ENCODE measurements around the gene C6orf47. TPM values are rescaled to one million over a fixed set of nuclear protein-coding genes. Genes with fewer than 3 reads are reported as not detected.

Gene C6orf47
- total and polyA plus RNA-seq, 2 of the 13 experiments (the other 11 are each of a cell fraction or from before 2014, with no cell fraction given): 1.7 to 18.1 TPM

- no peak for TF ChIP-seq FOXK1 (CRISPR knock-in tag; IDR thresholded peaks at IDR 0.05; ENCODE audit: borderline replicate concordance, low read depth)
- TF ChIP-seq ZSCAN12 (CRISPR knock-in tag; IDR thresholded peaks at IDR 0.05): no peak
- TF ChIP-seq TBX3 (IDR thresholded peaks at IDR 0.05; ENCODE audit: borderline replicate concordance): no peak
- no peak for TF ChIP-seq NFRKB (IDR thresholded peaks at IDR 0.05)
- TF ChIP-seq HNF4A (CRISPR knock-in tag; IDR thresholded peaks at IDR 0.05): peak; percentile 72
- no peak for TF ChIP-seq SP5 (CRISPR knock-in tag; IDR thresholded peaks at IDR 0.05; ENCODE audit: borderline replicate concordance, low read depth)
- TF ChIP-seq ZNF432 (CRISPR knock-in tag; IDR thresholded peaks at IDR 0.05; ENCODE audit: borderline replicate concordance): no peak
- TF ChIP-seq ZNF576 (CRISPR knock-in tag; IDR thresholded peaks at IDR 0.05): no peak
- TF ChIP-seq RBM39 (IDR thresholded peaks at IDR 0.05; ENCODE audit: low read depth, low read length, poor library complexity, severe bottlenecking): no peak
- TF ChIP-seq ZSCAN29 (CRISPR knock-in tag; conservative IDR thresholded peaks at IDR 0.05): no peak
- no peak for TF ChIP-seq EHMT2 (IDR thresholded peaks at IDR 0.05; ENCODE audit: borderline replicate concordance, low read depth, low read length)
- TF ChIP-seq, protein P1, sequence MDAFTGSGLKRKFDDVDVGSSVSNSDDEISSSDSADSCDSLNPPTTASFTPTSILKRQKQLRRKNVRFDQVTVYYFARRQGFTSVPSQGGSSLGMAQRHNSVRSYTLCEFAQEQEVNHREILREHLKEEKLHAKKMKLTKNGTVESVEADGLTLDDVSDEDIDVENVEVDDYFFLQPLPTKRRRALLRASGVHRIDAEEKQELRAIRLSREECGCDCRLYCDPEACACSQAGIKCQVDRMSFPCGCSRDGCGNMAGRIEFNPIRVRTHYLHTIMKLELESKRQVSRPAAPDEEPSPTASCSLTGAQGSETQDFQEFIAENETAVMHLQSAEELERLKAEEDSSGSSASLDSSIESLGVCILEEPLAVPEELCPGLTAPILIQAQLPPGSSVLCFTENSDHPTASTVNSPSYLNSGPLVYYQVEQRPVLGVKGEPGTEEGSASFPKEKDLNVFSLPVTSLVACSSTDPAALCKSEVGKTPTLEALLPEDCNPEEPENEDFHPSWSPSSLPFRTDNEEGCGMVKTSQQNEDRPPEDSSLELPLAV (CRISPR knock-in tag; conservative IDR thresholded peaks at IDR 0.05; ENCODE audit: low read depth): no peak
- TF ChIP-seq MAFK (conservative IDR thresholded peaks at IDR 0.05 in 1 of 2, IDR thresholded peaks at IDR 0.05 in 1 of 2; ENCODE audit: low read length in 2 of 2): no peak
- TF ChIP-seq ZNF564 (CRISPR knock-in tag; IDR thresholded peaks at IDR 0.05): no peak
- TF ChIP-seq ZFP82 (CRISPR knock-in tag; IDR thresholded peaks at IDR 0.05; ENCODE audit: borderline replicate concordance): no peak; the same call in 1 of the 2 replicates
- TF ChIP-seq, protein P2, sequence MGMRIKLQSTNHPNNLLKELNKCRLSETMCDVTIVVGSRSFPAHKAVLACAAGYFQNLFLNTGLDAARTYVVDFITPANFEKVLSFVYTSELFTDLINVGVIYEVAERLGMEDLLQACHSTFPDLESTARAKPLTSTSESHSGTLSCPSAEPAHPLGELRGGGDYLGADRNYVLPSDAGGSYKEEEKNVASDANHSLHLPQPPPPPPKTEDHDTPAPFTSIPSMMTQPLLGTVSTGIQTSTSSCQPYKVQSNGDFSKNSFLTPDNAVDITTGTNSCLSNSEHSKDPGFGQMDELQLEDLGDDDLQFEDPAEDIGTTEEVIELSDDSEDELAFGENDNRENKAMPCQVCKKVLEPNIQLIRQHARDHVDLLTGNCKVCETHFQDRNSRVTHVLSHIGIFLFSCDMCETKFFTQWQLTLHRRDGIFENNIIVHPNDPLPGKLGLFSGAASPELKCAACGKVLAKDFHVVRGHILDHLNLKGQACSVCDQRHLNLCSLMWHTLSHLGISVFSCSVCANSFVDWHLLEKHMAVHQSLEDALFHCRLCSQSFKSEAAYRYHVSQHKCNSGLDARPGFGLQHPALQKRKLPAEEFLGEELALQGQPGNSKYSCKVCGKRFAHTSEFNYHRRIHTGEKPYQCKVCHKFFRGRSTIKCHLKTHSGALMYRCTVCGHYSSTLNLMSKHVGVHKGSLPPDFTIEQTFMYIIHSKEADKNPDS (CRISPR knock-in tag; IDR thresholded peaks at IDR 0.05): no peak
- no peak for TF ChIP-seq ZBTB7A (CRISPR knock-in tag; IDR thresholded peaks at IDR 0.05)
- TF ChIP-seq, protein P3, sequence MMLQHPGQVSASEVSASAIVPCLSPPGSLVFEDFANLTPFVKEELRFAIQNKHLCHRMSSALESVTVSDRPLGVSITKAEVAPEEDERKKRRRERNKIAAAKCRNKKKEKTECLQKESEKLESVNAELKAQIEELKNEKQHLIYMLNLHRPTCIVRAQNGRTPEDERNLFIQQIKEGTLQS (CRISPR knock-in tag; IDR thresholded peaks at IDR 0.05): no peak
- TF ChIP-seq AGO2 (optimal IDR thresholded peaks at IDR 0.05; ENCODE audit: low read depth, low read length): peak; percentile 81
- no peak for TF ChIP-seq SOX6 (IDR thresholded peaks at IDR 0.05)
- TF ChIP-seq SOX6 (CRISPR knock-in tag; IDR thresholded peaks at IDR 0.05): no peak; the same call in 1 of the 2 replicates
- TF ChIP-seq HES4 (CRISPR knock-in tag; IDR thresholded peaks at IDR 0.05; ENCODE audit: borderline replicate concordance): no peak
- TF ChIP-seq, protein P4, sequence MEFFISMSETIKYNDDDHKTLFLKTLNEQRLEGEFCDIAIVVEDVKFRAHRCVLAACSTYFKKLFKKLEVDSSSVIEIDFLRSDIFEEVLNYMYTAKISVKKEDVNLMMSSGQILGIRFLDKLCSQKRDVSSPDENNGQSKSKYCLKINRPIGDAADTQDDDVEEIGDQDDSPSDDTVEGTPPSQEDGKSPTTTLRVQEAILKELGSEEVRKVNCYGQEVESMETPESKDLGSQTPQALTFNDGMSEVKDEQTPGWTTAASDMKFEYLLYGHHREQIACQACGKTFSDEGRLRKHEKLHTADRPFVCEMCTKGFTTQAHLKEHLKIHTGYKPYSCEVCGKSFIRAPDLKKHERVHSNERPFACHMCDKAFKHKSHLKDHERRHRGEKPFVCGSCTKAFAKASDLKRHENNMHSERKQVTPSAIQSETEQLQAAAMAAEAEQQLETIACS (CRISPR knock-in tag; IDR thresholded peaks at IDR 0.05): no peak
- no peak for TF ChIP-seq TCF12 (IDR thresholded peaks at IDR 0.05)
- no peak for TF ChIP-seq TCF12 (CRISPR knock-in tag; IDR thresholded peaks at IDR 0.05)
- no peak for TF ChIP-seq ZNF12 (CRISPR knock-in tag; IDR thresholded peaks at IDR 0.05)
Measured at GRCh38 chr6:31663961-31664789, 3.6 kb upstream of the C6orf47 start (continued).

Measured in HepG2 (cell line).